ENCODE measurements around the gene SCAF1. TPM values are rescaled to one million over a fixed set of nuclear protein-coding genes. Genes with fewer than 3 reads are reported as not detected.

Gene SCAF1
- total RNA-seq, 1 donor from 2014 or later = 90.7 TPM

DNA sequence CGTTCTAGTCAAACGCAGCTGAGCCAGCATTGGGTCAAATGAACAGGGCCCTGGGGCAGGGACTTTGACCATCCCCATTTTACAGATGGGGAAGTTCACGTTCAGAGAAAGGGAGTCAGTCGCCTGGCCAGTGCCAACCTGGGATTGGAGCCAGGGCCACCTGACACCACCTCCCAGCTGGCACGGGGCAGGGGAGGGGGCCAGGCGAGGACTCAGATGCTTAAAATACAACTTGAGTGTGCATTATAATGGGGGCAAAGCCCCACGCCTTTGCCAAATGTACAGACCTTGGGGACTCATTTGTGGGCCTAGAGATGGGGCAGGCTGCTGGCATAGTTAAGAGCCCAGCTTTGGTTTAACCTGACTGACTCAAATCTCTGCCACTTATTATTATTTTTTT, 36.4 kb upstream of the SCAF1 start:
- Mint-ChIP-seq H3K27ac (no peak overlapping the region), H3K27me3 (no peaks in the 10 kb centered on the region), H3K4me3 (ENCODE audit: low read depth) (no peak overlapping the region), H3K9me3 (ENCODE audit: low read depth) (no peaks in the 10 kb centered on the region), H3K36me3 (ENCODE audit: insufficient read depth) (peaks cover 22% of the 10 kb centered on the region), H3K4me1 (ENCODE audit: low read depth) (no peaks in the 10 kb centered on the region)
- DNase-seq (ENCODE audit: low spot score, unreplicated experiment) = no peak
- TF ChIP-seq, protein P1, sequence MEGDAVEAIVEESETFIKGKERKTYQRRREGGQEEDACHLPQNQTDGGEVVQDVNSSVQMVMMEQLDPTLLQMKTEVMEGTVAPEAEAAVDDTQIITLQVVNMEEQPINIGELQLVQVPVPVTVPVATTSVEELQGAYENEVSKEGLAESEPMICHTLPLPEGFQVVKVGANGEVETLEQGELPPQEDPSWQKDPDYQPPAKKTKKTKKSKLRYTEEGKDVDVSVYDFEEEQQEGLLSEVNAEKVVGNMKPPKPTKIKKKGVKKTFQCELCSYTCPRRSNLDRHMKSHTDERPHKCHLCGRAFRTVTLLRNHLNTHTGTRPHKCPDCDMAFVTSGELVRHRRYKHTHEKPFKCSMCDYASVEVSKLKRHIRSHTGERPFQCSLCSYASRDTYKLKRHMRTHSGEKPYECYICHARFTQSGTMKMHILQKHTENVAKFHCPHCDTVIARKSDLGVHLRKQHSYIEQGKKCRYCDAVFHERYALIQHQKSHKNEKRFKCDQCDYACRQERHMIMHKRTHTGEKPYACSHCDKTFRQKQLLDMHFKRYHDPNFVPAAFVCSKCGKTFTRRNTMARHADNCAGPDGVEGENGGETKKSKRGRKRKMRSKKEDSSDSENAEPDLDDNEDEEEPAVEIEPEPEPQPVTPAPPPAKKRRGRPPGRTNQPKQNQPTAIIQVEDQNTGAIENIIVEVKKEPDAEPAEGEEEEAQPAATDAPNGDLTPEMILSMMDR (IDR thresholded peaks at IDR 0.05; ENCODE audit: unreplicated experiment) = no peak

- H3K9me3 Mint-ChIP-seq (ENCODE audit: low read depth) = no peaks in the 10 kb centered on the region
- H3K4me1 Mint-ChIP-seq (ENCODE audit: low read depth) = no peaks in the 10 kb centered on the region
- no peak for DNase-seq (ENCODE audit: low spot score, unreplicated experiment)
- H3K36me3 Mint-ChIP-seq (ENCODE audit: insufficient read depth) = peaks cover 12% of the 10 kb centered on the region
- H3K27ac Mint-ChIP-seq = peak overlapping the region; percentile 56
- no peak overlapping the region for H3K4me3 Mint-ChIP-seq (ENCODE audit: low read depth)
- TF ChIP-seq, protein P1 (IDR thresholded peaks at IDR 0.05; ENCODE audit: unreplicated experiment) = no peak
- no peaks in the 10 kb centered on the region for H3K27me3 Mint-ChIP-seq
Observed at GRCh38 chr19:49609499-49610092, 32.4 kb upstream of the SCAF1 start.

- Mint-ChIP-seq H3K9me3 (ENCODE audit: low read depth) (no peaks in the 10 kb centered on the region), H3K27me3 (no peaks in the 10 kb centered on the region), H3K4me3 (ENCODE audit: low read depth) (no peak overlapping the region), H3K27ac (peak overlapping the region; percentile 78), H3K4me1 (ENCODE audit: low read depth) (no peaks in the 10 kb centered on the region), H3K36me3 (ENCODE audit: insufficient read depth) (peaks cover 9% of the 10 kb centered on the region)
- DNase-seq (ENCODE audit: low spot score, unreplicated experiment) = no peak
- TF ChIP-seq, protein P1 (IDR thresholded peaks at IDR 0.05; ENCODE audit: unreplicated experiment) = no peak
Observed at GRCh38 chr19:49613374-49613773, 28.6 kb upstream of the SCAF1 start.

- no peak for DNase-seq (ENCODE audit: low spot score, unreplicated experiment)
- TF ChIP-seq, protein P1 (IDR thresholded peaks at IDR 0.05; ENCODE audit: unreplicated experiment) = no peak
- peak overlapping the region; percentile 78 for H3K27ac Mint-ChIP-seq
- no peaks in the 10 kb centered on the region for H3K9me3 Mint-ChIP-seq (ENCODE audit: low read depth)
- H3K36me3 Mint-ChIP-seq (ENCODE audit: insufficient read depth) = peaks cover 13% of the 10 kb centered on the region
- H3K4me1 Mint-ChIP-seq (ENCODE audit: low read depth) = no peaks in the 10 kb centered on the region
- H3K4me3 Mint-ChIP-seq (ENCODE audit: low read depth) = no peak overlapping the region
- no peaks in the 10 kb centered on the region for H3K27me3 Mint-ChIP-seq
Observed at GRCh38 chr19:49614096-49614833, 27.7 kb upstream of the SCAF1 start.

- Mint-ChIP-seq H3K4me3 (ENCODE audit: low read depth) (no peak overlapping the region), H3K36me3 (ENCODE audit: insufficient read depth) (peaks cover 12% of the 10 kb centered on the region), H3K4me1 (ENCODE audit: low read depth) (no peaks in the 10 kb centered on the region), H3K9me3 (ENCODE audit: low read depth) (no peaks in the 10 kb centered on the region), H3K27me3 (no peaks in the 10 kb centered on the region), H3K27ac (no peak overlapping the region)
- no peak for DNase-seq (ENCODE audit: low spot score, unreplicated experiment)
- TF ChIP-seq, protein P1 (IDR thresholded peaks at IDR 0.05; ENCODE audit: unreplicated experiment) = no peak
Observed at GRCh38 chr19:49615861-49616260, 26.1 kb upstream of the SCAF1 start.
